HG02759 (cell line): ENCODE measurements around the gene PLAGL2.
"Not testable (repeated sequence)": the region's sequence is repeated elsewhere in the genome, so short reads cannot be mapped to it uniquely, and the experiment has no call there.

Experiments
- ATAC-seq: cut with Tn5 transposase; IDR thresholded peaks from one replicate; pipeline ENCODE4 v1.9.1; 2021; ENCODE audit warnings: mild to moderate bottlenecking, moderate library complexity; ENCODE audit not compliant: unreplicated experiment

Gene PLAGL2

DNA sequence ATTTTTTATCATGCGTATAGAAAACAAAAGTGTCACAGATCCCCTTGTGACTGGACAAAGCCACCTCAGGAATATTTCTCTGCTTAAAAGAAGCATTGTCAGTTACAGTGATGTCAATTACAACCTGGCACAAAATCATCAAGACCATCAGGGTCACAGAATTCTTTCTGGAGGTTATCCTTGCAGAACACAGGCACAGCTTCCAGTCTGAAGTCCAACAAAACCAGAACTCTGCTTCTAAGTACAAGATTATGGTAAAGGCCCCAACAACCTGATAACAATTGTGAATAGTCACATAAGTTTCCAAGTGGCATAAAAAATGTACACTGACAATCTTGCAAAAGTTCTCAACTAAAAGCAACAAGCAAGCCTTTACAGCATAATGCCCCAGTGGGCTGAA lies 21.0 kb downstream of the PLAGL2 start:
- ATAC-seq, result no peak

DNA sequence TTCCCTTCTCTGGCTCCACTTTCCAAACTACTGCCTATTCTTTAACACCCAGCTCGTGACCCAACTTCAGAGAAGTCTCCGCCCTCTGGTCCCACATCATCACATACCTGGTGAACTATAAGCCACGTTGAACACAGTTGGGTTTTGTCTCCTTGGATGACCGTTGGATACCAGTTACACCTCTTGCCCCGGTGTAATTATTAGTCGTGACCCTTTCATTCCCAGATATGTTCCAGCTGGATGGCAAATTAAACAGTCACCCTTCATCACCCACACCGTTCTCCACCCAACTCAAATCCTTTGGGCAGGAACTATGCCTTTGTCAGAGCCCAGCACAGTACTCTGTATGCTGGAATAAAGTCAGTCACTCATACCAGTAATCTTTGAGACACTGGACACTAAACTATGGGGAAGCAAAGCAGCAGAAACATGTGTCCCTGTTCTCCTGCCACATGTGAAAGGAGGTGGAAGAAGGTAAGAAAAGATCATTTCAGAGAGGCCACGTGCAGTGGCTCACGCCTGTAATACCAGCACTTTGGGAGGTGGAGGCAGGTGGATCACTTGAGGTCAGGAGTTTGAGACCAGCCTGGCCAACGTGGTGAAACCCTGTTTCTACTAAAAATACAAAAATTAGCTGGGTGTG lies 22.5 kb downstream of the PLAGL2 start:
- ATAC-seq, result no peak

DNA sequence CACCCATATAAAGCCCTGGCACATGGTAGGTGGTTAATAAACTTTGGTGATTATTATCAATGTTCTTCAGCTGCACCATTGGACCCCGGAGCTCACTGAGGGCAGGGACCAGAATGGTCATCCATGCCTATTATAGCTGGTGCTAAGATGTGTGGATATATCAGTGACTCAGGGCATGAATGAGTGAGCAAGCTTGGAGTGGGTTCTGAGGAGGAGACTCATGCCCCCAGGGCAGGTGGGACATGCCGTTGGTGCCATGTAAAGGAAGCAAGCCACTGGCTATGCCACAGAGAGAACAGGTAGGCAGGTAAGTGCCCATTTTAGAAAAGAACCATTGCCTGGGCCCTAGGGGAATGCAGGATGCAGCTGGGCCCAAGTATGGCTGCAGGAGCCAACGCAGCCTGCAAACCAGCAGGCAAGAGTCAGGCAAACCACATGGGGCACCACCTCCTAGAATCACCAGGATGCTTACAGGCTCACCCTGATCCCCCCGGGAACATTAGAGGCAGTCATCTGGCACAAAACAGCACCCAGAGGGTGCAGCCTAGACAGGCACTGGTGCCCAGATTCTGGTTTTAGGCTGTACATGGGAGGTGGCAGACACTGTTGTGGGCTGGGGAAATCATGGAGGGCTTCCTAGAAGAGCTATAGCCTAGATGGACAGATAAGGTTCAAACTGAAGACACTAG lies 23.5 kb downstream of the PLAGL2 start:
- ATAC-seq, result no peak

GRCh38 chr20:32181606-32182005 lies 25.9 kb downstream of the PLAGL2 start:
- no peak for ATAC-seq

GRCh38 chr20:32179934-32180333 lies 27.6 kb downstream of the PLAGL2 start:
- no peak for ATAC-seq

DNA sequence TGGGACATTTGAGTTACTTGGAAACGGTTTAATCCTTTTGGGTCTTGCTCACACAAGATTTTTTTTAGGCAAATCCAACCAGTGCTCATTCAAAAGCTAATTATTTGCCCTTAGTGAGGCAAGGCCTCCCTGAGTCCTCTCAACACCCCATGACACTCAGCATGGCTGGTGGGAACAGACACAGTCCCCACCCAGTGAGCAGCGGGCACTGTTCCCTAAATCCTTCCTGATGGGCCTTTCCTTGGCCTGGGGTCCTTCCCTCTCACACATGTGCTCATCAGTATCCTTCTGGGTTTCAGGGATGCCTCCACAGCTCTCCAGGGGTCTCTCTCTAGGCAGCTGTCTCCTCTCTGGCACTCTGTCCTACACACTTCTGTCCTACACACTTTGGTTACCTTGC lies 28.0 kb downstream of the PLAGL2 start:
- no peak for ATAC-seq

DNA sequence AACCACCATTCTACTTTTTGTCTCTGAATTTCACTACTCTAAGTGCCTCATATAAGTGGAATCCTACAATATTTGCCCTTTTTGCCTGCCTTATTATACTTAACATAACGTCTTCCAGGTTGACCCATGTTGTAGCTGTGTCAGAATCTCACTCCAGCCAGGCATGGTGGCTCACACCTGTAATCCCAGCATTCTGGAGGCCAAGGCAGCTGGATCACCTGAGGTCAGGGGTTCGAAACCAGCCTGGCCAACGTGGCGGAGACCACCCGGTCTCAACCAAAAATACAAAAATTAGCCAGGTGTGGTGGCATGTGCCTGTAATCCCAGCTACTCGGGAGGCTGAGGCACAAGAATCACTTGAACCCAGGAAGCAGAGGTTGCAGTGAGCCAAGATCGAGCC lies 29.8 kb downstream of the PLAGL2 start:
- ATAC-seq, result not testable (repeated sequence)

DNA sequence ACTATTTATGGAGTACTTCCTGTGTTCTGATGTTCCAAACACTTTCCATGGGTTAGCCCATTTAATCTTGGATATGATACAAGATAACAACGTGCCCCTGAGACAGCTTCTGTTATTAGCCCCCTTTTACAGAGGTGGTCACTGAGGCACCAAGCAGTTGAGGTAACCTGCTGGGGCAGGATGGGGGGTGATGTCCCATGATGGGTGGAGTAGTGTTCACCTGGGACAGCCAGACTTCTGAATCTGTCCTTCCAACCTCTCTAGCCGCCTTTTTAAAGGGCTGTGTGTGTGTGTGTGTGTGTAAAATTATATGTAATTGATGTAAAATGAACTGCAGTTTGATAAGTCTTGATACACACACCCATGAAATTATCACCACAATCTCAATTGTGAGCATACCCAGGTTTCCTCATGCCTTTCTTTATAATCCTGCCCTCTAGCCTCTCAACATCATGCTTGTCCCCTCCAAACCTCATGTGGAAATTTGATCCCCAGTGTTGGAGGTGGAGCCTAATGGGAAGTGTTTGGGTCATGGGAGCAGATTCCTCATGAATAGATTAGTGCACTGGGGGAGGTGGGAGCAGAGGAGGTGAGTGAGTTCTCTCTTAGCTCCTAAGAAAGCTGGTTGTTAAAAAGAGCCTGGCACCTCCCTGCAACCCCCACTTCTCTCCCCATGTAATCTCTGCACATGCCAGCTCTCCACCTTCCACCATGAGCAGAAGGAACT lies 39.2 kb downstream of the PLAGL2 start:
- no peak for ATAC-seq

DNA sequence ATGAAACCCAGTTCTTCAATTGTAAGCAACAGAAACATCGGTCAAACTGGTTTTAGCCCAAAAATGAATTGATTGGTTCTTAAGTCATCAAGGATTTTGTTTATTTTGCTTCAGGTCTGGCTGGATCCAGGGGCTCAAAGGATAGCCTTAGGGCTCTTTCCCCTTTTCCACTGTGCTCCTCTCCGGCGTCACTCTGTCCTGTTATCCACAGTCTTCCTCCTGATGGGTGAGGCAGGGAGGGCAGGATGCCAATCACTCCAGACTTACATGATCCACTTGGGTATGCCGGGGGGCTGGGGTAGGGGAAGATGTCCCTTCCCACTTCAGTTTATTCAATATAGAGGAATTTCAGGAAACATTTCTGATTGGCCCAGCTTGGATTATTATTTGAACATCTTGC lies 40.0 kb downstream of the PLAGL2 start:
- no peak for ATAC-seq

DNA sequence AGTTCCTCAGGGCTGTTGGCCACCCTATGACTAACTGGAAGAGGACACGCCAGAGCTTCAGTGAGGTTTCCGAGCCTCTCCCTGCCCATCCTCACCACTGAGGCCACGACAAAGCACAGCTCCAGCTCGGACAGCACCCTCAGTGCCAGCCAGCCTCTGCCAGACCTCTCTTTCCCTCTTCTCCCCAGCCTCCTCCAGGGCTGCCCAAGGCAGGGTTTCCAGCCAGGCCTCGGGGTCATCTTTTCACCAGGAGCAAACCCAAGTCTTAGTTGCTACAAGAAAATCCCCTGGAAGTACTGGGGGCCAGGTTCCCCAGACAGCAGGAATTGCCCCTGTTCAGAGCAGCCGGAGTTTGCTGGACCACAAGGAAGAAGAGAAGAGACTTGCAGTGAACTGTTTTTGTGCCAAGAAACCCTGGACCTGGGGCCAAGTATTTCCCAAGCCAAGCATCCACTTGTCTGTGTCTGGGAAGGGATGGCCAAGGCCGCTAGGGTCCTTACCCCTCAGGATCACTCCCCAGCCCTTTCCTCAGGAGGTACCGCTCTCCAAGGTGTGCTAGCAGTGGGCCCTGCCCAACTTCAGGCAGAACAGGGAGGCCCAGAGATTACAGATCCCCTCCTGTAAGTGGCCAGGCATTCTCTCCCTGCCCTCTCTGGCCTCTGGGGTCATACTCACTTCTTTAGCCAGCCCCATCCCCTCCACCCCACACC lies 41.6 kb downstream of the PLAGL2 start:
- ATAC-seq, result no peak

DNA sequence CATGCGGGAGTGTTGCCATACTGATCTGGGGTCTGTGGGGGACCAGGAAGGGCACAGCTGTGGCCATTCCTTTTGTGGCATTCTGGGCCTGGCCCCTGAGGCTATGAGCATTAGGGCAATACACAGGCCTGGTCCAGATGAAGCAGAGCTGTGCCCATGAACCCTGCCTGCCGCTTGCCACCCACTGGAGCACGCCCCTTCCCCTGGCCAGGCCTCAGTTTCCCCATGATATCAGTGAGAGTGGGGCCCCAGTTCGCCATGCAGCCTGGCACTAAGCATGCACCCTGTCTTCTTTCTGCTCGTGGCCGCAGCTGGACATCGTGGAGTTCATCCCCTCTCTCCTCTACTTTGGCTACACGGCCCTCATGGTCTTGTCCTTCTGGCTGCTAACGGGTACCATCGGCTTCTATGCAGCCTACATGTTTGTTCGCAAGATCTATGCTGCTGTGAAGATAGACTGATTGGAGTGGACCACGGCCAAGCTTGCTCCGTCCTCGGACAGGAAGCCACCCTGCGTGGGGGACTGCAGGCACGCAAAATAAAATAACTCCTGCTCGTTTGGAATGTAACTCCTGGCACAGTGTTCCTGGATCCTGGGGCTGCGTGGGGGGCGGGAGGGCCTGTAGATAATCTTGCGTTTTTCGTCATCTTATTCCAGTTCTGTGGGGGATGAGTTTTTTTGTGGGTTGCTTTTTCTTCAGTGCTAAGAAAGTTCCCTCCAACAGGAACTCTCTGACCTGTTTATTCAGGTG lies 42.4 kb downstream of the PLAGL2 start:
- ATAC-seq, result no peak

DNA sequence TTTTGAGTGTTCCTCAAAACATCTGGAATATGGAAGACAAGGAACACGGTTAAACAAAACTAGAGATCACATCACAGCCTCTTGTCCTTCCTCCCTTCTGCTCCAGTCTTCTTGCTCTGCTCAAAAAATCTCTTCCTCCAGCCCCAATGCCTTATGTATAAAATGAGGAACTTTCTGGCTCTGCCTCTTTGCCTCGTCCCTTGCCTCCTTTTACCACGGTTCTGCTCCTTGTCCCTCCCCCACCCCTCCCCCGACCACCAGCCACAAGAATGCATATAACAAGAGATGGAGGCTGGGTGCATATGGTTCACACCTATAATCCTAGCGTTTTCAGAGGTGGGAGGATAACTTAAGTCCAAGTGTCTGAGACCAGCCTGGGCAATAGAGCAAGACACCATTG lies 43.6 kb downstream of the PLAGL2 start:
- ATAC-seq, result no peak

DNA sequence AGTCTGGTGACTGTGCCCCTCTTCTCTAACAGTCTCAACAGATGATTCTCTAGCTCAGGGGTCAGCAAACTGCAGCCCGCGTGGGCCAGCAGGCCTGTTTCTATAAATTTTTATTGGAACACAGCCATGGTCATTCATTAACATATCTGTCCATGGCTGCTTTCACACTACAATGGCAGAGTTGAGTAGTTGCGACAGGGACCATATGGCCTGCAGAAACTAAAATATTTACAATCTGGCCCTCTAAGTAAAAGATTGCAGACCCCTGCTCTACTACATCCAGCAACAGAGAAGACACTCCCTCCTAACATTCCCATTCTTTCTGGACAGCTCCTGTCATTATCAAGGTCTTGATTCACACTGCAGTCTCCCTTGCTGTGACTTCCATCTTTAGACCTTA lies 45.2 kb downstream of the PLAGL2 start:
- no peak for ATAC-seq

DNA sequence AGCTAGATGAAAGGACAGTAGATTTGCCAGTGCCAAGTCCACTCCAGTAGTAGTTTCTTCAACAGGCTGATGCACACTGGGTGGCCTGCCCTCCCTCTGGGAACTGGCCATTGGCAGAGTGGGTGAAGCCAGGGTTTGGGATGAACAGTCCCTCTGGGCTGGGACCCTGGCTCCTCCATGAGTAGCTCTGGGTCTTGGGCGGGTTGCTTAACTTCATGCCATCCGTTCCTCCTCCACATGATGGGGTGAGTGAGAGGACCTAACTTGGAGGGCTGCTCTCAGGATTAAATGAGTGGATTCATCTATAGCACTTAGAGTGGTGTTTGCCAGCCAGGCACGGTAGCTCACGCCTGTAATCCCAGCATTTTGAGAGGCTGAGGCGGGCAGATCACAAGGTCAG lies 47.2 kb downstream of the PLAGL2 start:
- no peak for ATAC-seq

DNA sequence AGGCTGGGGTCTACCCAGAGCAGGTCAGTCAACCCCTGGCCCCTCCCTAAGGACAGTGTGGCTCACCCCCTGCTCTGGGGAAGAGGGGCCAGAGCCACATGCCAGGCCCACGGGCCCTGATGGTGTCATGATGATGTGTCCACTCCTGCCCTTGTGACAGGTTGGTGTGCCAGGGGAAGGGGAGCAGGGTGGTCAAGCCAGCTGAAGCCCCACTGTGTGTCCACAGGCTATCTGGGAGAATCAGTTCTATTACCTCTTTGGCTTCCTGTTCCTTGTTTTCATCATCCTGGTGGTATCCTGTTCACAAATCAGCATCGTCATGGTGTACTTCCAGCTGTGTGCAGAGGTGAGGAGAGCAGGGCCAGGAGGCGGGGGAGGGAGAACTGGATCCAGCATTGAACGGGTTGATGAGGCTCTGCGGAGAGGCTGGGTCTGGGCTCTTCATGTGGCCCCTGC lies 47.7 kb downstream of the PLAGL2 start:
- no peak for ATAC-seq

GRCh38 chr20:32158943-32159660 lies 48.4 kb downstream of the PLAGL2 start:
- no peak for ATAC-seq

GRCh38 chr20:32158351-32158750 lies 49.2 kb downstream of the PLAGL2 start:
- ATAC-seq, result no peak

DNA sequence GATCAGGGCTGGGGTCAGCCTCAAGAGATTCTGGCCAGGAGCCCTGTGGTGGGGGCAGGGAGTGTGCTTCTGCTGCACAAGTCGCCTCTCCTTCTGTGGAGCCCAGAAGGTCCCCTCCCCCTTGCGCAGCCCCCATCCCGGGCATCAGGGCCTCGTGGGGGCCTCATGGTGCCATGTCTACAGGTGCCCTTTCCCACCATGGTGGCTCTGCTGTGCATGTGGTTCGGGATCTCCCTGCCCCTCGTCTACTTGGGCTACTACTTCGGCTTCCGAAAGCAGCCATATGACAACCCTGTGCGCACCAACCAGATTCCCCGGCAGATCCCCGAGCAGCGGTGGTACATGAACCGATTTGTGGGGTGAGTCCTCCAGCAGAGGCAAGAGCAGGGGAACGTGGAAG lies 49.9 kb downstream of the PLAGL2 start:
- ATAC-seq, result no peak

DNA sequence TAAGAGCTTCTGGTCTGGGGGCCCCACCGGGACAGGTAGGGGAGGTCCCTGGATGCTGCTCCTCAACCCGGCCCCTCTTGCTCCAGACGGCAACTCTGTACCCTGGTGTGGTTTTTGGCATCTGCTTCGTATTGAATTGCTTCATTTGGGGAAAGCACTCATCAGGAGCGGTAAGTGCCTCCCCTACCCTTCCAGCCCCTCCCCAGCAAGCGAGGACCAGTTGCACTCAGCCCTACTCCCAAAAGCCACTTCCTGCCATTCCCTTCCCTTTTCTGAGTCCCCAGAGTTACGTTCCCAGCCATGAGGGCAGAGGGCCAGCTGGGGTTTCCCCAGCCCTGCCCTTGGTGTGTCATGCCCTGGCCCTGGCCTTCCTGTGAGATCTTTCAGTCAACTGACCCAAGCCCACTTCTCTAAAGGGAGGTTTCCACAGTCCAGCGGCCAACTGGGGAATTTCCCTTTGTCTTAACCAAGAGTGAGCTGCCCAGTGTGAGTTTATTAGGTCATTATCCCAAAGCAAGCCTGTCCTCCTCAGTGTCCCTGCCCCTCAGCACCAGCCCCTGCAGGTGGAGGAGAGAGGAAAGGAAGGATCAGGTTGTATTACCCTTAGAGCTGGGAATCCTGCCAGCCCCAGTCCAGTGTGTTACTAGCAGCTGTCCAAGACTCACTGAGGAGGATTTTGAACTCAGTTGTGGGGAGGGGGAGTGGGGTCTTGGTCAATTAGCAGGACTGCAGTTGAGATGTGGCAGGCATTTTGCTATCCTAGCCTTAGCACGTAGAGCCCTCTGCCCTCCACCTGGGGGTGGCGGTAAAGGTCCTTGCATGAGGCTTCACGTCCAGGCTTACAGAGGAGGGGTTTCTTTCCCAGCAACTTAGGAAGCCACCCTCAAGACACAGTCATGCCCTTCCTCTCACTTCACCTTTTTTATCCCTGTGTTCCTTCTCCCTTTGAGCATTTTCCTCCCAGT lies 52.2 kb downstream of the PLAGL2 start:
- ATAC-seq, result no peak
